ENCODE results near the gene AGTRAP.
A peak's percentile ranks its signal among the peaks of the same experiment; 100 is the strongest.

The AGTRAP gene

DNA sequence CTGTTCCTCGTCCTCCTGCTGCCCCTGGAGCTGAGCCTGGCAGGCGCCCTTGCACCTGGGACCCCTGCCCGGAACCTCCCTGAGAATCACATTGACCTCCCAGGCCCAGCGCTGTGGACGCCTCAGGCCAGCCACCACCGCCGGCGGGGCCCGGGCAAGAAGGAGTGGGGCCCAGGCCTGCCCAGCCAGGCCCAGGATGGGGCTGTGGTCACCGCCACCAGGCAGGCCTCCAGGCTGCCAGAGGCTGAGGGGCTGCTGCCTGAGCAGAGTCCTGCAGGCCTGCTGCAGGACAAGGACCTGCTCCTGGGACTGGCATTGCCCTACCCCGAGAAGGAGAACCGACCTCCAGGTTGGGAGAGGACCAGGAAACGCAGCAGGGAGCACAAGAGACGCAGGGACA, 29.6 kb upstream of the AGTRAP start:
- DNase-seq (ENCODE audit: low spot score): no peak

DNA sequence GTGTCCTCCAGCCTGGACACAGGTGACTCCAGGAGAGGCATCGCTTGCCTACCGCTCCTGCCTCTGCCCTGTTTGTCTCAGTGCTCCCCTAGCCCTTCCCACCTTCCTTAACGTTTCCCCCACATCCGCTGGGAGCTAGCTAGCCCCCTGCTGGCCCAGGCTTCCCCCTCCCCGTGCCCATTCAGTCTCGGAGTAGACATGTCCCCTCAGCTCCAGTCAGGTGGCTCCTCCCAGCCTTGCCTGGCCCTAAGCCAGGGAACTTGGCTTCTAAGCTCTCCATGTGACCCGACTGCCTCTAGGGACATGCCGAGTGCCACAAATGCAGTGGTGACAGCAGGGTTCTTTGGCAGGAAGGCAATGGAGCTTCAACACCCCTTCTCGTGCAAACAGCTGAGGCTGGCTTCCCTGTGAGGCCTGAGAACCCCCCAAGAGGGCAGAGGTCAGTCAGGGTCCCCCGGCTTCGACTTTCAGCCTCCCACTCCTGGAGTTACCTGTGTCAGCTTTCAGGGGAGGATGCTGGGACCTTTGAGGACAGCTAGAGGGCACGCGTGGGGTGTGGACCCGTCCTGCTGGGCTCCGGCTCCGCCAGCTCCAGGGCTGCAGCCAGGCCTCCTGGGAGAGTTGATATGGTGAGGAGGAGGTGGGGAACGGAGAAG, 28.2 kb upstream of the AGTRAP start:
- DNase-seq (ENCODE audit: low spot score): peak; percentile 75

DNA sequence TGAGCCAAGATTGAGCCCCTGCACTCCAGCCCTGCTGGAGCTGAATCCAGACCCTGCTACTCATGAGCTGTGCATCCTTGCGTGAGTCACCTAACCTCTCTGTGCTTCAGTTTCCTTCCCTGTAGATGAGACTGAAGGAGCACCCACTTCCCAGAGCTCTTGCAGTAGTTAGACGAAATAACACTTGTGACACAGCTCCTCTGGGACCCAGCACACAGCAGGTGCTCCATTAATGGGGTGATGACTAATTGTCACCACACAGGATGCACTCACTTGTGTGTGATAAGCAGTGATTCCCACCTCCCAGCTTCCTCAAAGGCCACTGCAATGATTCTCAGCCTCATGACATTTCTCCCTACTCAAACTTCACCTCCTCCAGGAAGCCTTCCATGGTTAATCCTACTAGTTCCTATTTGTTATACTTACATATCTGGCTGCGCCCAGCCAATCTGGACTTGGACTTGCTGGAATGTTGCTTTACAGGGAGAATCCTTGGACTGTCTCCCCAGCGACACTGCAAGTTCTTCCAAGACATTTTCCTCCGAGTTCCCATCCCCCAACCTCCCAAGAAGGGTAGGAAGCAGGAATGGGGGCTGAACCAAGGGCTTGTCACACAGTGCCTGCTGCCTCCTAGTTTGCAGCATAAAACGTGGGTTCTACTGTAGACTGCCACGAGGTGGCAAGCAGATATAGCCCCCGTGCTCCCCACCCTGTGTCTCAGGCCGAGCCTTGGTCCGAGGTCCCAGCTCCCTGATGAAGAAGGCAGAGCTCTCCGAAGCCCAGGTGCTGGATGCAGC, 27.2 kb upstream of the AGTRAP start:
- DNase-seq (ENCODE audit: low spot score): no peak

DNA sequence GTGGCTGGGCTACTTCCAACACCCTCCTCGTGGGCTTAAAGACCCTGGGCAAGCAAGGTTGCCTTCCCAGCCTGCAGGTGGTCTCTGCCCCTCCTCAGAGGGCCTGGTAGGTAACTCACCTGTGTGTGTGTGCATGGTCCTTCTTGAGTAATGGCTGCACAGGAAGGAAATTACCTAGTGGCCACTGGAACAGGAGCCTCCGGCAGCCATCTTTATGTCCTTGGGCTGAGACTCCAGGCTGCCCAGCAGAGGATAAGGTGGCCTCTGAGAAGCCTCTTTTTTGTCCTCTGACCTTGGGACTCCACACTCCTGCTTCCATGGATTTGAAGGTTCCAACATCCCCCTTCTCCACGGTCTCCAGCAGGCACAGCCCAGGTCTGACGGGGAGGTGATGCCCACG, 24.4 kb upstream of the AGTRAP start:
- no peak for DNase-seq (ENCODE audit: low spot score)

DNA sequence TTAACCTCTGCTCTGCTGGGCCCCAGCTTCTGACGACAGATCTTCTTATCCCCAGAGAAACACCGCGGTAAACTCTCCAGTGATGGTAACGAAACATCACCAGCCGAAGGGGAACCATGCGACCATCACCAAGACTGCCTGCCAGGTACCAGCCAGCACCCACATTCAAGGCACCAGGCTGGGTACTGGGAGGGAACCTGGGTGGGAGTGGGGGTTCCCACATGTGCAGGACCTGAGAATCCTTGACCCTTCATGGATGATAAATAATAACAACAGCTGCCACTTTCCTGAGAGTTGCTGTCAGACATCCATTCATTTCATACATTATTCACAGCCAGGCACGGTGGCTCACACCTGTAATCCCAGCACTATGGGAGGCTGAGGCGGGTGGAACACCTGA, 23.7 kb upstream of the AGTRAP start:
- DNase-seq (ENCODE audit: low spot score): no peak

DNA sequence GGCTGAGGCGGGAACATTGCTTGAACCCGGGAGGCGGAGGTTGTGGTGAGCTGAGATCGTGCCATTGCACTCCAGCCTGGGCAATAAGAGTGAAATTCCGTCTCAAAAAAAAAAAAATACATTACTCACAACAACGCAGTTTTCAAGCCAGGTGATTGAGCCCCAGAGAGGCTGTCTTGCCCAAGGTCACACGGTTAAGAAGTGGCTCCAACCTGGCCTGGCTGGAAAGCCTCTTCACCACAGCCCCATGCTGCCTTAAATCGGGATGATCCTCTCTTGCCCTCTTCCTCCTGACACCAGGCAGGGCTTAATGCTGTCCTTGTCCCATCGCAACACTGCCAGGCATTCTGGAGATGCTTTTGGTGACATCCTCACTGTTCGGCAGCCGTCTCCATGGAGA, 22.8 kb upstream of the AGTRAP start:
- DNase-seq (ENCODE audit: low spot score): no peak

DNA sequence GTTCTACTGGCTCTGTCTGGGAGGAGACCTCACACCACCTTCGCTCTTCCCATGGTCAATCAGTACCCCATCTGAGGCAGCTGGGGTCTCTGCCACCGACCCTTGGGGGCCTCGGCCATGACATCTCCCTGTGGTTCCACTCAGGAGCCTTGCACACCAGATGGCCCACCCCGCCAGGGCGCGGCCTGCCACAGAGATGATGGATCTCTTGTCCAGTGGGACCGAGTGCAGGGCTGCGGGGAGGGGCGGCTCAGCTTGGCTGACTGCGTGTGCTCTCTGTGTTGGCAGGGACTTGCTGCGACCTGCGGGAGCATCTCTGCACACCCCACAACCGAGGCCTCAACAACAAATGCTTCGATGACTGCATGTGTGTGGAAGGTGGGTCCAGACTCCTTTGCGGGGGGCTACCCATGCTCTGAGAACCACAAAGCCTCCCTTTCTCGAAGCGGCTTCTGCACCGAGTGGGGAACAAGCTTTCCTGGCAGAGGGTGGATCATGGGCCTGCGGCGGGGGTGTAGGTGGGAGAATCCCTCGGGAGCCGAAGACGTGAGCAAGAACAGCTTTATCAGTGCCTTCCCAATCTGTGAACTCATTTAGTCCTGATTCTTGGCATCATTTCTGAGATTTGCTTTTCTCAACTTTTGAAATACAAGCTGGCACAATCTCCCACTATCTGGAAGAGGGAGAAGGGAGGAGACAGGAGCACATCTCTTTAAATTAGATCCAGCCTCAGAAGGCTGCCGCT, 20.9 kb upstream of the AGTRAP start:
- no peak for DNase-seq (ENCODE audit: low spot score)

DNA sequence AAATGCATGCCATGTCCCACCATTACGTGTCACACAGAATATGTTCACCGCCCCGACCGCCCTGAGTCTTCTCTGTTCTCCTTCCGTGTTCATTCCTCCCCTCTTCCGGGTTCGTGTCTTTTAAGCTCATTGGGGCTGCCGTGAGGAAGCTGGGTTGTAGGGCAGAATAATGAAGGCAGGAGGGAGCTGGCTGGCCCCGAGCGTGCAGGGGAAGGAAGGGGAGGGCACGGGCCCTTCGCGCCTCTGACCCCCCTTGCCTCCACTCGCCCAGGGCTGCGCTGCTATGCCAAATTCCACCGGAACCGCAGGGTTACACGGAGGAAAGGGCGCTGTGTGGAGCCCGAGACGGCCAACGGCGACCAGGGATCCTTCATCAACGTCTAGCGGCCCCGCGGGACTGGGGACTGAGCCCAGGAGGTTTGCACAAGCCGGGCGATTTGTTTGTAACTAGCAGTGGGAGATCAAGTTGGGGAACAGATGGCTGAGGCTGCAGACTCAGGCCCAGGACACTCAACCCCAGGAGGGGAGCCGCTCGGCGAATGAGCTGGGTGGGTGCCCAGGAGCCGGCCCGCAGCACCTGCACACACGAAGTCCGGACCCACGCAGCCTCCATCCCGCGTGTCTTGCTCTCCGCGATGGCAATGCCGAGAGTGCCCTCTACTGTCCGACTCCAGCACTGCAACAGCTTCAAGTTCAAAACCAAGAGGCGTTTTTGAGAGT, 16.5 kb upstream of the AGTRAP start:
- peak; percentile 64 for DNase-seq (ENCODE audit: low spot score)

DNA sequence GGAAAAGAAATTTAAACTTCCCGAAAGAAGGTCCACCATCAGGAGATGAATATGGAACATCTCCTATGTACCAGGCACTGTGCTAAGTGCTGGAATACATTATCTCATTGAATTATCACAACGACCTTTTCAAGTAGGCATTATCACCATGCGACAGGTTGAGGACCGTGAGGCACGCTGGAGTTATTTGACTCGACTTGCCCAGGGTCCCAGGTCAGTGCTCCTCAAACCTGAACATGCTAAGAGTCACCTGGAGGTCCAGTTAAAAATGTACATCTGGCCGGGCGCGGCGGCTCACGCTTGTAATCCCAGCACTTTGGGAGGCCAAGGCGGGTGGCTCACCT, 15.9 kb upstream of the AGTRAP start:
- DNase-seq (ENCODE audit: low spot score): no peak

DNA sequence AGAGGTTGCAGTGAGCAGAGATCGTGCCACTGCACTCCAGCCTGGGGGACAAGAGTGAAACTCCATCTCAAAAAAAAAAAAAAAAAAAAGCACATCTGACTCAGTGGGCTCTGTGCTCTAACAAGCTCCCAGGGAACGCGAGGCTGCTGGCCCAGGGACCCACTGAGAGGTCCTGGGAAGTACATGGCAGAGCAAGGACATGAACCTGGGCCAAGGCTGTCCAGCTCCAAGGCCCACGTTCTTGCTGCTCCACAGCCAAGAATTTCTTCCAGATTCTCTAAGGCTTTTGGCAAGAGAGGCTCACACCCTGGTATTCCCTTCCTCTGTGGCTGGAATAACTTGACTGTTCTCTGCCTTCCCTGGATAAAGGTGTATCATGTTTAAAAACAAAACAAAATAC, 15.4 kb upstream of the AGTRAP start:
- DNase-seq (ENCODE audit: low spot score): no peak

DNA sequence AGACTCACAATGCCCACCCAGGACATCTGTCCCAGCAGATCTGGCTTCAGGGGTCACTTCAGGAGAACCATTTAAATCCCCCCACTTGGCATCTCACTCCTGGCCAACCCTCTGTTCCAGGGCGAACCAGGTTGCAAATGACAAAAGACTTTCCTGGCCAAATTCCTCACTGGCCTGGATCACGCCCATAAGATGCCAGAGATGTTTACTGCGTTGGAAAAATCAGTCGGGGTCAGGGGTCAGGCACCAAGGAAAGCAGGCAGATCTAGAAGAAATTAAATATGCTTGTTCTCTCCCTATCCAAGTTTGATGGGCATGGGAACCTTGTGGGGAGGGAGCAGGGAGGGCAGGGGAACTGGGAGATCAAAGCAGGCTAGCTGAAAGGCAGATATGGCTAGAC, 14.6 kb upstream of the AGTRAP start:
- DNase-seq (ENCODE audit: low spot score): no peak

DNA sequence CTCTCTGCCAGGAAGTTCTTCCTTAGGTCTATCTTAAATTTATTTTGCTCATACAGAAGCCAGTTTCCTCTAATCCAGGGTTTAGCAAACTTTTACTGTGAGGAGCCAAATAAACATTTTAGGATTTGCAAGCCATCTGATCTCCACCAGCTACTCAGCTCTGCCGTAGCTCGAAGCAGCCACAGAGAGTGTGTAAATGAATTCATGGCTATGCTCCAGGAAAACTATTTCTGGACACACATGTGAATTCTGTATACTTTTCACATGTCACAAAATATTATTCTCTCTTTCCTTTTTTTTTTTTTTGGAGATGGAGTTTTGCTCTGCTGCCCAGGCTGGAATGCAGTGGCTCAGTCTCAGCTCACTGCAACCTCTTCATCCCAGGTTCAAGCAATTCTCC, 13.4 kb upstream of the AGTRAP start:
- DNase-seq (ENCODE audit: low spot score): no peak

DNA sequence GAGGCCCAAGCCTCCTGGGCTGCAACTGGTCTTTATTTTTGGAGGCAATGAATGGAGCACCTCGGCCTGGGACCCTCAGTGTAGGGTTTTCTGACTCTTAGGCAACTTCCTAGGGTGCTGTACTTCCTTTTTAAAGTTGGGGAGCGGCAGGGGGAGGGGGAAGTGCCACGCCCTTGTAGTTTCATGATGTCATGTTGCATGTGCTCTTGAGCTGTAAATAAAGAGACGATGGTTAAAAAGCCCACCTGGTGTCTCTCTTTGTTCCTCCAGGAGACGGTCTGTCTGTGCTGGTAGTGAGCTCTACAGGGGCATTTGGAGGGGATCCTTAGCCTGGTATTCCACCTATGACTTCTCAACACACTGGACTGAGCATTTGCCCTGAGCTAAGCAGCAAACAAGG, 10.3 kb upstream of the AGTRAP start:
- DNase-seq (ENCODE audit: low spot score): no peak

DNA sequence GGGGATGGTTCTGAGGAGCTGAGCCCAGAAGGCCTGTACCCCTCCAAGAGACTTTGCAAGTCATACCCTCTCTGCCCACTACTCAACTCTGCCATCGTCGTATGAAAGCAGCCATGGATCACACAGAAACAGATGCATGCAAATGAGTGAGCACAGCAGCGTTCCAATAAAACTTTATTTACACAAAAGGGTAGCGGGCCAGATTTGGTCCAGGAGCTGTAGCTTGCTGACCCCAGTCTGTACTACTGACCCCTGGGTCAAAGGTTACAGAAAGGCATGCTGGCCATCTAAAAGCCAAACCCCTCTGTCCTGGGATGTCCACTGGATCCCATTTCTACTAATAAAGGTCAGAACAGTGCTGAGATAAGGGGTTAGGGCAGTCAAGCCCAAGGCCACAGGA, 8.8 kb upstream of the AGTRAP start:
- no peak for DNase-seq (ENCODE audit: low spot score)

DNA sequence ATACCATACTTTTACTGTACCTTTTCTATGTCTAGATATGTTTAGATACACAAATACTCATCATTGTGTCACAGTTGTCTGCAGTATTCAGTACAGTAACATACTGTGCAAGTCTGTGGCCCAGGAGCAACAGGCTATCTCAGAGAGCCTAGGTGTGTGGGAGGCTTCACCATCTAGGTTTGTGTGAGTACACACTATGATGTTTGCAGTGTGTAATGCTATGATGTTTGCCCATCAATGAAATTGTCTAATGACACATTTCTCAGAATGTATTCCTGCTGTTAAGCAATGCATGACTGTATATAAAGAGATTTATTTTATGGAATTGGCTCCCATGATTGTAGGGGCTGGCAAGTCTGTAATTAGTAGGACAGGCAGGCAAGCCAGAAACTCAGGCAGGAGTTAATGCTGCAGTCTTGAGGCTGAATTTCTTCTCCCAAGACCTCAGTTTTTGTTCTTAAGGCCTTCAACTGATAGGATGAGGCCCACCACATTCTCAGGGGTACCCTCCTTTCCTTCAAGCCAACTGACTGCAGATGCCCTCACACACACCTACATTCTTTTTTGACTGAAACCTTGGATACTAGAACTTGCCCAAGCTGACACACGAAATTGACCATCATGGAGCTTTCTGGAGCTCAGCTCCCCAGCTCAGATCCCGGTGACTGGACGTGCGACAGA, 7.7 kb upstream of the AGTRAP start:
- DNase-seq (ENCODE audit: low spot score): no peak

DNA sequence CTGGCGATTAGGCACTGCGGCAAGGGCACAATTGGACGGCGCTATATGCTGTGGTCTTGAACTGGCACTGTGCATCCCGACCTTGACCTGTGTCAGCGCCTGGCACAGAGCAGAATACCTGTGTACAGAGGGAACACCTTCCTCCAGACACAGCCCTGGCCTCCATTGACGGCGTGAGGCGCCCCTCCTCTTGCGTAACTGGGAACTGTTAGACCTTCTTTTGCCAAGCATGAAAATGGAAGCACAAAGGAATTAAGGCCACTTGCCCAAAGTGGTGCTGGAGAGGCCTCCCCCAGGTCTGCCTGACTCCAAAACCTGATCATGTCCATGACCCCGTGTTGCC, 6.8 kb upstream of the AGTRAP start:
- no peak for DNase-seq (ENCODE audit: low spot score)

DNA sequence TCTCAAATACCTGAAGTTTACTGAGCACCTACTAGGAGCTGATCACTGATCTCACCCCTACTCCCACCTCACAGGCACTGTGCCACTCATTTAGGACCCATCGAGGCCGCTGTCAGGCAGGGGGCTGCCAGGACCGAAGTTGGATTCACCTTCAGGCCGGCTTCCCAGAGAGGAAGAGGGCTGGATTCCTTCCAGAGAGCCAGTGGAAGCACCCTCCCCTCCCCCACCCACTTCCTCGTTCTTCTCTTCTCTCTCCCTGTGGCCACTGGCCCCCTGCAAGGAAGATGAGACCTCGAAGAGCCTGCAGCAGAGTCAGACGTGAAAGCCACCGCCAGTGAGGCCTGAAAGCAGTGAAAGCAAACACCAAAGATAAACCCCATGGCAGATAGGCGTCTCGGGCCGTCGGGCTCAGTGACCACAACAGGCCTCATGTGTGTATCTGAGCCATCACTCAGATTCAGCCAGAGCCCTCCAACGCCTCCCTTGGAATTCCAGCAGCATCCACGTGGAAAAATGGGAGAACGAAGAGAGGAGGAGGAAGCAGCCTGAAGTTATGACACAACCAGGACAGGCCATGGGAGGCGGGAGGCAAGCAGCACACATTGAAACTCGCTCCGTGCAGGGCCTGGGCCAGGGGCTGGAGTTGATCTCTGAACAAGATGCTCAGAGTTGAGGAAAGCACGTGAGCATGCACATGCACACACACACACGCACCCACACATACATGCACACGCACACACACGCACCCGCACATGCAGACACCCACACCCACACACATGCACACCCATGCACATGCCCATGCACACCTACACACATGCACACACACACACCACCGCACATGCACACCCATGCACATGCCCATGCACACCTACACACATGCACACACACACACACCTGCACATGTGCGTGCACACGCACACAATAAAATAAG, 6.2 kb upstream of the AGTRAP start:
- no peak for DNase-seq (ENCODE audit: low spot score)

DNA sequence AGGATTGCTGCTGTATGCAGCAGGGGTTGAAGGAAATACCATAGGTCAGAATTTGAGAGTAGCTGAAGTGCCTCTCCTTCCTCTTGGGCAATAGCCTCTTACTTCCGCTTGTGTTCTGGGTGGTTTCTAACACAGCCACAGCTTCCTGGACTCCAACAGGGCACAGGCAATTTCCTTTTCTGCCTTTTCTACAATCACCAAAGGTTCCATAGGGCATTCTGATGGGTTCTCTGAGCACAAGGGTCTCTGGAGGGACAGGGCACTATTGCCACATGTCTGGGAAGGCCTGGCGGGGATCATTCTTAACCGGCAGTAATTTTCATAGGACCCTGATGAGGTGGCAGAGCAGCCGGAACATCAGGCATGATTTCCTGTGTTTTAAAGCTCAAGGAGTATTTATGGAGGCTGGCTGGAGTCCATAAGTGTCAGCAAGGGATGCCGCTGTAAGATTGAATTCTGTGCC, 5.5 kb upstream of the AGTRAP start:
- no peak for DNase-seq (ENCODE audit: low spot score)

DNA sequence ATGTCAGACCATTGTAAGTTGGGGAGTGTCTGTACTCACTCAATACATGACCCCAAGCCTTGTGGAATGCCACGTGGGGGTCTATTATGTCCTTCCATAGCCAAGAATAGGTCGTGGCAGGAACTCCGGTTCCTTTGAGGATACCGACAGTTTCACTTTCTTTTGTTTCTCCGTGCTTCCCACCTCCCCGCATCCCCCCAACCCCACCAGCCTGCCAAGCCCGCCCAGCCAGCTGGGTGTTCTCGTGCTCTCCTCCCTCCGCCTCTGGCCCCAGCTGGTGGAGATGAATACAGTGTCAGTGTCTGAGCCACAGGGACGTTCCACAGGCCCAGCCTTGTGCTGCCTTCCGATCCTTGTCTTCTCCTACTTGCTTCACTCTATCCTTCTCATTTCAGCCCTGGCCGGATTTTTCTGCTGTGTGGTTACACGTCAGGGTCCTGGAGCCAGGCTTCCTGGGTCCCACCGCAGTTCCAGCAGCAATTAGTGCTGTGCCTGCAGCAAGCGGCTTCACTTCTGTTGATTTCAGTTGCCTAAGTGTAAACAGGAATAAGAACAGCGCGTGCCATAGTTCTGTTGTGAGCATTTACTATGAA, 4.1 kb upstream of the AGTRAP start:
- DNase-seq (ENCODE audit: low spot score): no peak

DNA sequence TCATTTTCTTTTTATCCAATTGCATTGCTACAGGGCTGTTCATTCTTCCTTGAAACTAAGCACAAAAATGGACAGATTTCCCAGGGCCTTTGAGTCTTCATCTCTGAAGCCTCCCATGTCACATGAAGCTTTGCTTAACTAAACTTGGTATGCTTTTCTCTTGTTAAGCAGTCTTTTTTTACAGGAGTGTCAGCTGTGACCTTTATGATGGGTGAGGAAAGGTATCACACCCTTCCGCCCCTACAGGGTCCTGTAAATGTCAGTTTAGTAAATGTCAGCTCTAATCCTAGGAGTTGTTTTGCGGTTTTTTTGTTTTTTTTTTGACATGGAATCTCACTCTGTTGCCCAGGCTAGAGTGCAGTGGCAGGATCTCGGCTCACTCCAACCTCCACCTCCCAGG, 2.6 kb upstream of the AGTRAP start:
- no peak for DNase-seq (ENCODE audit: low spot score)

DNA sequence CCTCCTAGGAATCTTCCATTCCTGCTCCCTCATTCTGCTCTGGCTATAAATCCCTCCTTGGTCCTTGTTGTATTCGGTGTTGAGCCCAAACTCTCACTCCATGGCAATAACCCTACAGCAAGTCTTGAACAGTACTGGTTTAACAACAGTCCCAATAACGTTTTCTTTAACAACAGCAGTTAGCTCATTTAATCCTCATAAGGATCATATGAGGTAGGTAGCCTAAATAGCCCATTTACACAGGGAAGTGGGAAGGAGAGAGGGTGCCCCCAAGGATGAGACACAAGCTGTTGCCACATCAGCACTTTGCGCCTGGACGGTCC, 444 bp upstream of the AGTRAP start:
- no peak for DNase-seq (ENCODE audit: low spot score)
